Muscle layer of colon (tissue), 2 donors: ENCODE measurements around the gene PPFIA4.

ENCODE experiments used
- H3K27ac ChIP-seq: one replicate; pipeline ENCODE4 v1.7.0; 2013; ENCODE audit warnings: low read depth, mild to moderate bottlenecking, low read length, moderate library complexity
- H3K27me3 ChIP-seq, 2 donors: one replicate each; pipeline ENCODE4 v1.7.0; 2013; ENCODE audit warnings: low read length in 2 of 2, mild to moderate bottlenecking in 2 of 2; ENCODE audit not compliant: insufficient read depth in 2 of 2, control insufficient read depth in 1 of 2
- H3K36me3 ChIP-seq: one replicate; pipeline ENCODE4 v1.7.0; 2013; ENCODE audit warnings: mild to moderate bottlenecking, low read length; ENCODE audit not compliant: insufficient read depth
- H3K4me1 ChIP-seq: one replicate; pipeline ENCODE4 v1.7.0; 2013; ENCODE audit warnings: mild to moderate bottlenecking, low read length; ENCODE audit not compliant: insufficient read depth
- H3K4me3 ChIP-seq, 2 donors: one replicate each; pipeline ENCODE4 v1.7.0; 2013; ENCODE audit warnings: low read length in 2 of 2, low read depth in 1 of 2, mild to moderate bottlenecking in 1 of 2, moderate library complexity in 1 of 2
- H3K9ac ChIP-seq: one replicate; pipeline ENCODE4 v1.7.0; 2013; ENCODE audit warnings: low read length
- H3K9me3 ChIP-seq: one replicate; pipeline ENCODE4 v1.7.0; 2013; ENCODE audit warnings: mild to moderate bottlenecking, low read length
- donor health status: abdominal sarcoma.
- donor health status: Adenocarcinoma of cecum.

Gene PPFIA4

GRCh38 chr1:203089651-203090045 is 63.4 kb downstream of the PPFIA4 start:
- Histone ChIP-seq H3K27ac (no peak overlapping the region), H3K9ac (no peak overlapping the region), H3K36me3 (no peaks in the 10 kb centered on the region), H3K4me3 (no peak overlapping the region), H3K4me1 (no peaks in the 10 kb centered on the region), H3K27me3 (no peaks in the 10 kb centered on the region), H3K9me3 (peaks cover 4% of the 10 kb centered on the region)

GRCh38 chr1:203090421-203091198 is 64.3 kb downstream of the PPFIA4 start:
- no peaks in the 10 kb centered on the region for H3K27me3 ChIP-seq
- no peaks in the 10 kb centered on the region for H3K36me3 ChIP-seq
- no peak overlapping the region for H3K27ac ChIP-seq
- H3K9ac ChIP-seq = no peak overlapping the region
- no peak overlapping the region for H3K4me3 ChIP-seq
- H3K4me1 ChIP-seq = no peaks in the 10 kb centered on the region
- peaks cover 8% of the 10 kb centered on the region for H3K9me3 ChIP-seq

- H3K4me3 ChIP-seq = no peak overlapping the region
- no peak overlapping the region for H3K9ac ChIP-seq
- H3K36me3 ChIP-seq = no peaks in the 10 kb centered on the region
- no peaks in the 10 kb centered on the region for H3K4me1 ChIP-seq
- H3K27ac ChIP-seq = no peak overlapping the region
- H3K9me3 ChIP-seq = peaks cover 8% of the 10 kb centered on the region
- H3K27me3 ChIP-seq = no peaks in the 10 kb centered on the region
Observed at GRCh38 chr1:203091199-203091477, 64.8 kb downstream of the PPFIA4 start.

GRCh38 chr1:203091761-203092330 is 65.6 kb downstream of the PPFIA4 start:
- Histone ChIP-seq H3K27me3 (no peaks in the 10 kb centered on the region), H3K4me3 (no peak overlapping the region), H3K27ac (no peak overlapping the region), H3K9me3 (peaks cover 8% of the 10 kb centered on the region), H3K36me3 (no peaks in the 10 kb centered on the region), H3K4me1 (no peaks in the 10 kb centered on the region), H3K9ac (no peak overlapping the region)

- Histone ChIP-seq H3K9ac (no peak overlapping the region), H3K4me1 (no peaks in the 10 kb centered on the region), H3K9me3 (peaks cover 8% of the 10 kb centered on the region), H3K4me3 (no peak overlapping the region), H3K27ac (no peak overlapping the region), H3K27me3 (no peaks in the 10 kb centered on the region), H3K36me3 (no peaks in the 10 kb centered on the region)
Observed at GRCh38 chr1:203093754-203094410, 67.6 kb downstream of the PPFIA4 start.

GRCh38 chr1:203095061-203095690 is 68.9 kb downstream of the PPFIA4 start:
- Histone ChIP-seq H3K4me1 (no peaks in the 10 kb centered on the region), H3K36me3 (no peaks in the 10 kb centered on the region), H3K27me3 (no peaks in the 10 kb centered on the region), H3K9me3 (peaks cover 8% of the 10 kb centered on the region), H3K4me3 (no peak overlapping the region), H3K9ac (no peak overlapping the region), H3K27ac (no peak overlapping the region)

GRCh38 chr1:203096566-203096965 is 70.3 kb downstream of the PPFIA4 start:
- H3K4me1 ChIP-seq = no peaks in the 10 kb centered on the region
- H3K27ac ChIP-seq = no peak overlapping the region
- H3K36me3 ChIP-seq = no peaks in the 10 kb centered on the region
- no peak overlapping the region for H3K9ac ChIP-seq
- no peaks in the 10 kb centered on the region for H3K27me3 ChIP-seq
- H3K4me3 ChIP-seq = no peak overlapping the region
- peaks cover 8% of the 10 kb centered on the region for H3K9me3 ChIP-seq

GRCh38 chr1:203097001-203097400 is 70.7 kb downstream of the PPFIA4 start:
- peaks cover 8% of the 10 kb centered on the region for H3K9me3 ChIP-seq
- H3K4me3 ChIP-seq = no peak overlapping the region
- H3K9ac ChIP-seq = no peak overlapping the region
- no peaks in the 10 kb centered on the region for H3K4me1 ChIP-seq
- H3K36me3 ChIP-seq = no peaks in the 10 kb centered on the region
- H3K27ac ChIP-seq = no peak overlapping the region
- H3K27me3 ChIP-seq = no peaks in the 10 kb centered on the region

- Histone ChIP-seq H3K27me3 (no peaks in the 10 kb centered on the region), H3K4me3 (no peak overlapping the region), H3K9me3 (peaks cover 8% of the 10 kb centered on the region), H3K4me1 (no peaks in the 10 kb centered on the region), H3K27ac (no peak overlapping the region), H3K9ac (no peak overlapping the region), H3K36me3 (no peaks in the 10 kb centered on the region)
Observed at GRCh38 chr1:203098445-203098844, 72.2 kb downstream of the PPFIA4 start.

- Histone ChIP-seq H3K4me3 (no peak overlapping the region), H3K27ac (no peak overlapping the region), H3K4me1 (no peaks in the 10 kb centered on the region), H3K9ac (no peak overlapping the region), H3K27me3 (no peaks in the 10 kb centered on the region), H3K9me3 (peaks cover 8% of the 10 kb centered on the region), H3K36me3 (no peaks in the 10 kb centered on the region)
Observed at GRCh38 chr1:203098914-203099520, 72.7 kb downstream of the PPFIA4 start.

GRCh38 chr1:203099805-203100515 is 73.7 kb downstream of the PPFIA4 start:
- Histone ChIP-seq H3K27ac (no peak overlapping the region), H3K36me3 (no peaks in the 10 kb centered on the region), H3K9ac (no peak overlapping the region), H3K4me1 (no peaks in the 10 kb centered on the region), H3K4me3 (no peak overlapping the region), H3K27me3 (no peaks in the 10 kb centered on the region), H3K9me3 (peaks cover under 1% of the 10 kb centered on the region)
